NCI-H1105 treated with DMSO at 0.1 percent for 48 hours (cell line): ENCODE results near the gene STC2.

Source experiments
- DNase-seq: peaks from one replicate; lab custom pipeline; 2025; lab: John Stamatoyannopoulos, UW

STC2 gene

GRCh38 chr5:173314166-173314952 is 13.9 kb downstream of the STC2 start:
- no peak for DNase-seq

DNA sequence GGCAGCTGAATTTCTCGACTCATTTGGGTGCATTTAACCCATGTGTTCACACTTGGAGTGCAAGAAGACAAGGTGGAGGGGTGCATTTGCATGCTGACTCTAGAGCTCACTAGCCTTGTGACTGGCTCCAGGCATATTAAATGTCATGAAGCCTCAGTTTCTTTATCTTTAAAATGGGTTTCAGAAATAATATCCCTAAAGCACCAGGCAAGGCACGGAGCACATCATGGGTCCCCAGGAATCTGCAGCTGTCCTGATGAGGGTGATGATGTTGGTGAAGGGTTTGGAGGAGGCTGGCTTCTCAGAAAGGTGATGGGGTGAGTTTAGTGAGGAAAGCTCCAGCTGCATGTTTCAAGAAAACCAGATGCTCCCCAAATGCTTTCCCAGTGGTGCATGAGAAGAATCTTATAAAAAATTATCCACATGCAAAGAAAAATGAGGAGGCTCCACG is 14.8 kb downstream of the STC2 start:
- DNase-seq: no peak

DNA sequence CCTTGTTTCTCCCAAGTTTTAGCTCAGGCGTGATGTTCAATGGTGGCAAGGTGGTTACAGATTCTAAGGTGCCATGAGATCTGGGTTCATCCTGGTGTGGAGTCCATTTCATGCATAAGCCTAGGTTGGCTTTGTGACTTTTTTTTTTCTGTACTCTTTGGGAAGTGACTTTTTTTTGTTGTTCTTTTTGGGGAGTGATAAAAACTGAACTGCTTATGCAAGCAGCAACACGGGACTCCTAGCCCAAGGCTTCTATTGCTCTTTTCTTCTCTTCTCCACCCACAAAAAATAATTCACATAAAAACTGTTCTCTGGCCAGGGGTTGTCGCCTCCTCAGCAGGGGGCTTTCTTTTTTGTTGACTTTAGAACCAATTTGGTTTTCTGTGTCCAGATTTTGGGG is 15.4 kb downstream of the STC2 start:
- no peak for DNase-seq

- no peak for DNase-seq
Observed at GRCh38 chr5:173311818-173312585, 16.2 kb downstream of the STC2 start.

GRCh38 chr5:173310861-173311785 is 17.1 kb downstream of the STC2 start:
- no peak for DNase-seq

DNA sequence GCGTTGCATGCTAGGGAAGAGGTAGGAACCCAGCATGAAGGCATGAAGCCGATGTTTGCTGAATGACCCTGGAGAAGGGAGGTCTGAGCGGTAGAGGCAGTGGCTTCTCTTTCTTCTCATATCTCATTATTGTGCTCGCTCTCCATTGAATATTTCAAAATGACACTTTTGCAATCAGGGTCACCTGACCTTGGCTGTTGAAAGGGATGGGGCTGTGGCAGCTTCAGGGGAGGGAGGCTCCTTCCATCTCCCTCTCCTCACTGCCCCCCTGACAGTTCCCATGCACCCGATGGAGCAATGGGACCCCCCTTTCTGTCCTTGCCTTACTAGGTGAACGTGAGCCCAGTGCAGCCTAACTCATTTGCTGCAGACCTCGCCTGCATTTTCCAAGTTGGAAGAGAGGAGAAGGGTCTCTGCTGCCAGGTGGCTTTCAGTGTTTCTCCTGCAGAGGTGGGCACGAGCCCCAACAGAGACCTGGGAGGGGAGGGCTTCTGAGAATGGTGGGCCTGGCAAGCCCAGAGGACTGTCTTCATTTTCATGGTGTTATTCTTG is 17.9 kb downstream of the STC2 start:
- DNase-seq: no peak

DNA sequence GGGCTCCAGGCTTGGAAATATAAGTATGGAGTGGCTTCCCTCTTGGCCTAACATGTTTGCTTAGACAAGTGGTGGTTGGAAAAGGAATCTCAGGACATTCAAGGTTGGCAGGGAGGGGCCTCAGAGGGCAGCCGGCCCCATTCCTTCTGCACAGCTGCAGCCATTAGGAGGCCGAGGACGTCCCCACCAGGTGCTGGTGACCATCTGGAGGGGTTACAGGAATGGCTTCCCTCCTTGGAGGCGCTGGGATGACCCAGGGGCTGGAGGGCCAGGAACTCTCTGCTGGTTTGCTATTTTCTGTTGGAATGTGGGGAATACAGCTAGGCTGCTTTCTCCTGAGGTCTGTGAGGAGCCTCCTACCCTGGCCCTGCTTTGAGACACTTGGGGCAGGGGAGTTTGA is 18.5 kb downstream of the STC2 start:
- no peak for DNase-seq

- DNase-seq: no peak
Observed at GRCh38 chr5:173308226-173308625, 20.0 kb downstream of the STC2 start.

GRCh38 chr5:173307695-173308094 is 20.5 kb downstream of the STC2 start:
- DNase-seq: no peak

DNA sequence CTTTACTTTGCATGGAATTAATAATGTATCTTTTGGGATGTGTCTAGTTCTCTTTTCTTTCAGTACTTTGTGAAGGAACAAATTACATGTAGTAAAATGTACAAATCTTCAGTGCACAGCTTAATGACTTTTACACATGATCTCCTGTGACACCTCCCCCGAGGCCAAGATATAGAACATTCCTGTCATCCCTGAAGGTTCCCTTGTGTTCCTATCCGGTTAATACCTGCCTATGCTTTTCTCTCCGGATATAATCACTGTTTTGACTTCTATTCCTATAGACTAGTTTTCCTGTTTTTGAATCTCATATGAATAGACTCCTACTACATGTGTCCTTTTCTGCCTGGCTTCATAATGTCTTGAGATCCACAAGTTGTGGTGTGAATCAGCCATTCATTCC is 21.5 kb downstream of the STC2 start:
- DNase-seq: no peak

DNA sequence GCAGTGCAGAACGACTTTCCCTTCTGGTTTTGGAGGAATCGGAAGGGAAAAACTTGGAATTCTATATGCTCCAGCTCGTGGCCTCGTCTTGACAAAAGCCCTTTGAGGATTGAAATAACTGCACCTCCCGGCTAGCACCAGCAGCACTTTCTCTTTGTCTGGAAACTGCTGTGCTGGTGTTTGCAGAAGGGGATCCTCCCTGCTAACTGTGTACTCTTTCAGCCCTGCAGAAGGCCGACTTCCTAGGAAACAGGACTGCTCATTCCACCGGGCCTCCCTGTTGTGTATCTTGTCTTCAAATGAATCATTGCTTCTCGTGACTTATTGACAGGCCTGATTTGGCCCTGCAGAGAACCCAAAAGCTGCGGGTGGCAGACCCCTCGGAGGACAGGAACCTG is 23.6 kb downstream of the STC2 start:
- DNase-seq: no peak

DNA sequence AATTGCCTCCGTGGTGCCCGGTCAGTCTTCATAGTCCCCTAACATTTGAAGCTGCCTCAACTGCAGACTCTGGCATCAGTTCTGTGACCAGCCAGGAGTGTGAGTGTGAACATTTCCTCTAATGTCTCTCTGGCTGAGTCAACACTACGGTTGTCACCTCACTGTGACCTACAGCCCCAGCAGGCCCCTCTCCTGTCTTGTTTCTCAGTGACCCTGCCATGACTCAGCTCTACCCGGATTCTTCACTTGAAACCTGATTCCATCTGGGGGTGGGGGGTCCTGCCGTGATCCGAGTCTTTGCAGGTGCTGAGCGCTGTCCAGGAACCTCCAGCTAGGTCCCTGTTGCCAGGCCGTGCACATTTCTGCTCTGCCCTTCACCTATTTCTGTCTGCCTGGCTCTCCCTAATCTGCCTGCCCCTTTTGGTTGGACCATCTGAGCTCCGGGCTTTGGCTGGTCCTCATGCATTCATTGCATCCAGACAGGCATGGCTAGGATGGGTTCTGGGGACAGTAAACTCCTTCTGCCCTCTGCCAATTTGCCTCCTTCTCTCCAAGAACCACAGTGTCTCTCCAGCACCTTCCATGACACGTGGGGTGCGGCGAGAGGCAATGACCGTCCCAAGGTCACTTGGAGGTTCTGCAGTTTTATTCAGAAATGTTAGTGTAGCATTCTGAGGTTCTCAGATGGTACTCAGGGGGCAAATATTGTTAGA is 24.2 kb downstream of the STC2 start:
- DNase-seq: no peak

DNA sequence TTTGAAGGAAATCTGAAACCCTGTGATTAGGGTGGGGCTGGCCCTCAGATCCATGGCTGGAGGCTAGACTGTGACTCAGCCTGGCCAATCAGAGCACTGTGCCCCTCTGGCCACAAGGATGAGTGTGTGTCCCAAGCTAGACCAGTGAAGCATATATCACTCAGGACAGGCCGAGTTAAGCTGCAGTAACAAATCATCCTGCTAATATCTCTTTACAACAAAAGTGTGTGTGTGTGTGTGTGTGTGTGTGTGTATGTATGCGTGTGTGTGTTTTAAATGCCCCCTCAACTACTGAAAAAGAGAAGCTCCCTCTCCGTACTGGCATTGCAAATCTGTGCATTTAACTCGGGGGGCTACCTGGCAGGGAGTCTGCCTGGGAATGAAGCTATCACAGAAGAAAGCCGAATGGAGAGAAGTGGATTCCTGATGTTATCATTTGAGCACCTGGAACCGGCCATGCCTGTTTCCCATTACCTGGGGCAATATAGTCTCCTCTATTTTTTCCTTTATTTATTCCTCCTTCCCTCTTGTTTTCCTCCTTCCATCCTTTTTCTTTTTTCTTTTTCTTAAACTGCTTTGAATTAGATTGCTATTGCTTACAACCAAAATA is 25.6 kb downstream of the STC2 start:
- DNase-seq: no peak

DNA sequence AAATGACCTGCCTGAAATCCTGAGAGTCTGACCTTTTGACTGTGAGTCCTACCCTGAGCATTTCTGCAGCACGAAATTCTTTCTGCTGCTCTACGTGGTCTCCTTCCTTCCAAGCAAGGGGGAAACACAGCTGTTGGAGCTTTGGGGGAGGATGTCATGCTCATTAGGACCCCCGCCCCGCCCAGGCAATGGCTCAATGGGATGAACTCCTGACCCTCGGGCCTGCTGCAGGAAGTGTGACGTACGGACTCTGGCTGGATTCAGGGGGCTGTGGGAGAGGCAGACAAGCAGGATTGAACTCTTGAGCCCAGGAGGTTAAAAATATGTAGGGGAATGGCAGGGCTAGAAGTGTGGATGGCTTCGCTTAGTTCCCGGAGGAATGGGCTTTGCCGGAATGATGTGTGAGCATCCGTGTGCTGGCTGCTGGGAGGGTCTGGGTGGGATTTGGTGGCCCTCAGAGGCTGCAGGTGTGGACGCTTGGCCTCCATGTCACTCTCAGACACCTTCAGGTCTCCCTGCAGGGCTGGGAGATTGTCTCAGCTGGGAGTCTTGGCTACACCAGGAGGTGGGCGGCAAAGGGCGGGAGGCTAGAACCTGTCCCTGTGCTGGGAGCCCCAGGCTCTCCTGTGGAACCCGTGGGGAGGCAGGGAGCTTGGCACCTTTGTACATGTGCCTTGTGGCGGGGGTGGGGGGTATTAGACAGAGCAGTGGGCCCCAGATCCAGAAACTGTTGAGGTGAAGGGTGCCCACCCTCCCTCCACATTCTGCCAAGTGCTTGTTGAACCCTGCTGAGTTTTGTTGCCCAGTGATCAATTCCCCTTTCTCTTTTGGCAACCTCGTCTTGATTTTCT is 26.3 kb downstream of the STC2 start:
- no peak for DNase-seq

GRCh38 chr5:173300389-173301047 is 27.7 kb downstream of the STC2 start:
- DNase-seq: no peak

GRCh38 chr5:173299820-173300219 is 28.4 kb downstream of the STC2 start:
- no peak for DNase-seq

DNA sequence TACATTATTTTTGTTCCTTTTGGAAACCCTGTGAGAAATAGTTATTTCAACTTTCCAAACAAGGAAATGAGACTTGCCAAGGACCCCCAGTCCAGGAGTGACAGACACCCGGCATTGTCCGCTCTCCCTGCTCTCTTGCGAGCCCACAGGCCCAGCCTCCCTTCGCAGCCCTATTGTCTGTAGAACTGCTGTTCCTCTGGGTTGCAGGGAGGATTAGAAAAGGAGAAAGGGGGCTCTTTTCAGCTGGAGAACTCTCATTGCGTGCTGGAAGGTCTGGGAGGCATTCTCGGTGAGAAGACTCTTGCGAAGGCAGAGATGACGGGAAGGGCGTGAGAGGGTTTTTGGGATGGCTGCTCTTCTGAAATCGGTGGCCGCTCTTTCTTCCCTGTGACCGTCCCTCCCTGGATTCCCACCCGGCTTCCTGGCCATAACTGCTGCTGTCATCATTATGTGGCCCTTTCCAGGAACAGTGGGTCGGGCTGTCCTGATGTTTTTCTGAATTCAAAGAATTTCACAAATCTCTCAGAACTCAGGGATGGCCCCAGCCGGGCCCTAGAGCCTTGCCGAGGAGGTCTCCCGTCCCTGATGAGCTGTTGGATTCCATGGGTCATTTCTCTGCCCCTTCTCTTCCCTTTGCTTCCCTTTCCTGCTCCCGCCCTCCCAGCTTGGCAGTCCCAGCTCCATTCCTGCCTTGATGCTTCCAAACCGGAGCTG is 29.8 kb downstream of the STC2 start:
- no peak for DNase-seq

DNA sequence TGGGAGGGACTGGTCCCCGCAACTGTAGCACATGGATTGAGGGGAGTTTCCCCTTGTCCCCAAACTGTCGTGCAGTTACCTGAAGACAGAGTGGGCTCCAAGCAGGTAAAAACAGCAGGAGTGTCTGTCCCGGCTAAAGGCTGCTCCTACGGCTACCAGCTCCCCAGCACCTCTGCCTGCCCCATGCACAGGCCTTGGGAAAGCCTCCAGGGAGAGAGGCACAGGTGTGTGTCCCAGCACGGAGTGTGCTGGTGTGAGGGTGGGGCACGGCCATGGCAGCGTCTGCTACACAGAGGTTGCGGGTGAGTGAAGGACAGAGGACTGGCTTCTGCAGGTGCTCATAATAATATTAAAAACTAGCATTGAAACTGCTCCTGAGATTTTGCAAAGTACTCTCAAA is 30.4 kb downstream of the STC2 start:
- no peak for DNase-seq
